GM12878 (cell line): ENCODE results near the gene TP53BP1. TPM values are rescaled to one million over a fixed set of nuclear protein-coding genes. Genes with fewer than 3 reads are reported as not detected.
A peak's percentile ranks its signal among the peaks of the same experiment; 100 is the strongest.

ENCODE experiments used
- ATAC-seq: fragments of 200-7000 bp; cut with Tn5 transposase; 3 replicates; pipeline ENCODE4 v1.9.1; 2020; ENCODE audit warnings: mild to moderate bottlenecking, moderate library complexity
- BruUV-seq: library from RNA; stranded (reverse); fragments of 400-500 nt; replicated peaks from 2 replicates; lab custom pipeline; 2021; lab: Mats Ljungman, UMichigan
- CTCF ChIA-PET: fragments of 300-600 bp; sonication (Branson Sonifier 250); formaldehyde crosslinking; extraction: SDS; loops from one replicate; lab custom pipeline; 2021; ENCODE audit warnings: inconsistent platforms; lab: Yijun Ruan, JAX
- POLR2A ChIA-PET: fragments of 350-600 bp; formaldehyde crosslinking; extraction: SDS; loops from one replicate; lab custom pipeline; 2021; ENCODE audit warnings: inconsistent platforms; lab: Charles Lee
- RAD21 ChIA-PET: fragments of 300-600 bp; sonication (Branson Sonifier 250); formaldehyde crosslinking; loops from one replicate; lab custom pipeline; 2023; ENCODE audit warnings: antibody characterized with exemption; ENCODE audit not compliant: unreplicated experiment; lab: Charles Lee
- SMC1A ChIA-PET: fragments of 300-600 bp; sonication (Branson Sonifier 250); formaldehyde crosslinking; loops from one replicate; lab custom pipeline; 2023; ENCODE audit not compliant: unreplicated experiment, uncharacterized antibody; lab: Charles Lee
- DNase-seq: peaks from one replicate; pipeline ENCODE4 v3.0.0-alpha.2; 2011; ENCODE audit warnings: low read depth, low spot score
- FAIRE-seq: peaks from 3 replicates; lab custom pipeline; 2011; peaks lifted over from hg19 to GRCh38; lab: Jason Lieb, UNC
- H2AFZ ChIP-seq: 2 replicates; pipeline ENCODE4 v1.6.0; 2011; ENCODE audit warnings: low read depth, low read length, control low read depth; ENCODE audit not compliant: control insufficient read depth
- H3K27ac ChIP-seq: 2 replicates; pipeline ENCODE4 v1.5.1; 2011; ENCODE audit warnings: control low read depth; ENCODE audit not compliant: control insufficient read depth, insufficient read depth
- H3K27me3 ChIP-seq, 2 experiments: replicated peaks in 1 of 2; 2 replicates each; pipeline versions ENCODE4 v1.6.0 to v1.6.1; 2011; ENCODE audit warnings: low read length in 1 of 2; ENCODE audit not compliant: control insufficient read depth in 2 of 2, insufficient read depth in 2 of 2
- H3K36me3 ChIP-seq, 2 experiments: 2 replicates each; pipeline ENCODE4 v1.5.1; 2011; ENCODE audit warnings: low read length in 1 of 2; ENCODE audit not compliant: control insufficient read depth in 2 of 2, insufficient read depth in 2 of 2
- H3K4me1 ChIP-seq: 2 replicates; pipeline ENCODE4 v1.6.1; 2011; ENCODE audit warnings: mild to moderate bottlenecking, low read length, moderate library complexity, mixed read lengths; ENCODE audit not compliant: control insufficient read depth, insufficient read depth
- H3K4me2 ChIP-seq: 2 replicates; pipeline ENCODE4 v1.6.0; 2011; ENCODE audit warnings: control low read depth; ENCODE audit not compliant: control insufficient read depth, insufficient read depth
- H3K4me3 ChIP-seq: fragments of 200-600 bp; sonication (generic); 2 replicates; pipeline ENCODE4 v1.5.1; 2016
- H3K79me2 ChIP-seq: 2 replicates; pipeline ENCODE4 v1.6.0; 2011; ENCODE audit warnings: low read length; ENCODE audit not compliant: control insufficient read depth, insufficient read depth
- H3K9ac ChIP-seq: 2 replicates; pipeline ENCODE4 v1.8.0; 2011; ENCODE audit warnings: low read length, control low read depth, mixed read lengths; ENCODE audit not compliant: control insufficient read depth, insufficient read depth
- H3K9me3 ChIP-seq: replicated peaks from 3 replicates; pipeline ENCODE4 v1.5.1; 2011; ENCODE audit warnings: mild to moderate bottlenecking, low read length; ENCODE audit not compliant: control insufficient read depth, insufficient read depth
- H4K20me1 ChIP-seq: 2 replicates; pipeline ENCODE4 v1.6.0; 2011; ENCODE audit not compliant: control insufficient read depth, insufficient read depth
- ATF7 ChIP-seq: fragments of 450-650 bp; IDR thresholded peaks from 2 replicates; pipeline ENCODE4 v1.6.1; 2016; ENCODE audit warnings: low read depth, mild to moderate bottlenecking
- BCL3 ChIP-seq: IDR thresholded peaks from 2 replicates; pipeline ENCODE4 v1.6.1; 2011; ENCODE audit warnings: borderline replicate concordance, low read depth, mild to moderate bottlenecking, moderate library complexity, low read length; ENCODE audit not compliant: insufficient read depth, poor library complexity, severe bottlenecking
- BRCA1 ChIP-seq: IDR thresholded peaks from 2 replicates; pipeline ENCODE4 v1.6.1; 2011; ENCODE audit warnings: low read depth, low read length, improper control_type of control experiment
- DPF2 ChIP-seq: fragments of 450-650 bp; IDR thresholded peaks from 2 replicates; pipeline ENCODE4 v1.6.1; 2017; ENCODE audit warnings: mild to moderate bottlenecking
- KLF5 ChIP-seq: fragments of 450-650 bp; IDR thresholded peaks from 2 replicates; pipeline ENCODE4 v1.6.1; 2014; ENCODE audit warnings: mild to moderate bottlenecking; ENCODE audit not compliant: partially characterized antibody
- MYC ChIP-seq: IDR thresholded peaks from 2 replicates; pipeline ENCODE4 v1.6.1; 2011; ENCODE audit warnings: mild to moderate bottlenecking, low read length, moderate library complexity, inconsistent platforms; ENCODE audit not compliant: insufficient read depth, insufficient replicate concordance, insufficient read length, severe bottlenecking
- NBN ChIP-seq: fragments of 450-650 bp; IDR thresholded peaks from 2 replicates; pipeline ENCODE4 v1.6.1; 2016
- NFXL1 ChIP-seq: fragments of 450-650 bp; IDR thresholded peaks from 2 replicates; pipeline ENCODE4 v1.6.1; 2017; ENCODE audit warnings: antibody characterized with exemption, mild to moderate bottlenecking, borderline replicate concordance
- NFYA ChIP-seq: IDR thresholded peaks from 2 replicates; pipeline ENCODE4 v1.6.1; 2011; ENCODE audit warnings: low read depth, mild to moderate bottlenecking, low read length, improper control_type of control experiment, borderline replicate concordance
- NR2C2 ChIP-seq: IDR thresholded peaks from 2 replicates; pipeline ENCODE4 v1.6.1; 2011; ENCODE audit warnings: borderline replicate concordance, low read depth; ENCODE audit not compliant: control insufficient read depth, insufficient read length
- RAD51 ChIP-seq: fragments of 450-650 bp; IDR thresholded peaks from 2 replicates; pipeline ENCODE4 v1.6.1; 2016; ENCODE audit warnings: moderate library complexity, mild to moderate bottlenecking, inconsistent platforms
- SP1 ChIP-seq: IDR thresholded peaks from one replicate; pipeline ENCODE4 v1.6.1; 2011; ENCODE audit warnings: low read depth, low read length
- STAT1 ChIP-seq: fragments of 450-650 bp; conservative IDR thresholded peaks from 2 replicates; pipeline ENCODE4 v1.6.1; 2014; ENCODE audit warnings: antibody characterized with exemption, mild to moderate bottlenecking
- TCF7 ChIP-seq: IDR thresholded peaks from 2 replicates; pipeline ENCODE4 v1.6.1; 2014; ENCODE audit warnings: antibody characterized with exemption, borderline replicate concordance
- USF1 ChIP-seq: IDR thresholded peaks from 2 replicates; pipeline ENCODE4 v1.6.1; 2011; ENCODE audit warnings: borderline replicate concordance, low read depth, mild to moderate bottlenecking, moderate library complexity, mixed read lengths, low read length; ENCODE audit not compliant: insufficient read depth; ENCODE audit errors: extremely low read length
- ZBTB40 ChIP-seq: fragments of 450-650 bp; IDR thresholded peaks from 2 replicates; pipeline ENCODE4 v1.6.1; 2016; ENCODE audit warnings: mild to moderate bottlenecking, moderate library complexity, borderline replicate concordance
- WGBS: methylation state at CpG from one replicate; pipeline ENCODE4 v1.1.6; 2016; ENCODE audit warnings: low lambda C conversion rate; ENCODE audit not compliant: insufficient replicate concordance, insufficient coverage; ENCODE audit errors: missing lambda C conversion rate; 5-methylcytosine and 5-hydroxymethylcytosine counted together
- in situ Hi-C: fragments of 300-500 bp; cut with MboI; formaldehyde crosslinking; loops from 9 replicates; pipeline ENCODE4 v1.14.3; 2018; ENCODE audit warnings: mixed read lengths
- intact Hi-C: fragments of 100-400 bp; cut with micrococcal nuclease; formaldehyde crosslinking; loops from one replicate; pipeline ENCODE4 v1.14.2; 2022; ENCODE audit not compliant: unreplicated experiment
- polyA plus RNA-seq, 11 experiments: library from polyadenylated mRNA; depleted of rRNA in 4 of 11; unstranded in 6 of 11; stranded (reverse) in 5 of 11; fragments of >200 nt; fragmentation: Nextera tagmentation in 4 of 11; fragmentation: Illumina TruSeq in 1 of 11; extraction: Ambion mirVana in 4 of 11; extraction: Trizol in 1 of 11; gene quantifications; 1 replicate in 1 of 11; 2 replicates in 10 of 11; pipeline versions ENCODE4 v1.2.1 to v1.2.3, GENCODE V29; 2011 to 2016; ENCODE audit warnings: inconsistent platforms in 2 of 11, missing spikeins in 2 of 11, low read depth in 1 of 11
- total RNA-seq, 4 experiments: library from RNA; depleted of rRNA in 3 of 4; stranded (reverse); fragments of >200 nt in 3 of 4; fragmentation: Illumina TruSeq in 1 of 4; extraction: Trizol in 1 of 4; gene quantifications; 2 replicates each; pipeline versions ENCODE4 v1.2.1 to v1.2.3, GENCODE V29; 2013 to 2021

Gene TP53BP1
- total and polyA plus RNA-seq, 10 of the 15 experiments (the other 5 are each of a cell fraction or from before 2014, with no cell fraction given): 6.2 to 50.2 (median 19.3) TPM

GRCh38 chr15:43493703-43494472 lies 932 bp upstream of the TP53BP1 start:
- RAD21 ChIA-PET: interaction anchor here (0.6 to 3.1 kb wide), 3 partner anchors 10 to 76 kb away, joined by 4 to 18 read pairs (median 5); no protein-coding TSS in a partner anchor
- Histone ChIP-seq H3K4me3 (peak overlapping the region; percentile 88; the same call in 1 of the 2 replicates), H2AFZ (peak overlapping the region; percentile 100), H3K27me3 (no peaks in the 10 kb centered on the region), H3K36me3 (peaks cover 0 to 3% of the 10 kb centered on the region in 2 experiments; a peak in 1 of 4 replicates), H3K79me2 (peaks cover 6% of the 10 kb centered on the region), H3K9me3 (no peaks in the 10 kb centered on the region), H3K27ac (no peak overlapping the region), H3K4me2 (peak overlapping the region; percentile 93), H3K9ac (no peak overlapping the region; the same call in 1 of the 2 replicates), H4K20me1 (no peaks in the 10 kb centered on the region), H3K4me1 (peaks cover 3% of the 10 kb centered on the region; the same call in 1 of the 2 replicates)
- in situ Hi-C loops (no loop called here), intact Hi-C loops (no loop called here)
- ATAC-seq (no peak), FAIRE-seq (no peak), DNase-seq (no peak)
- POLR2A ChIA-PET: interaction anchor here (0.5 to 3.9 kb wide), 3 partner anchors 17 to 294 kb away, joined by 4 to 14 read pairs (median 11); no protein-coding TSS in a partner anchor
- CTCF ChIA-PET: interaction anchor here (0.7 to 9.9 kb wide), 7 partner anchors 8 to 409 kb away, joined by 3 to 88 read pairs (median 3); partner anchors contain the start of gene MAP1A
- 59% methylated on average over 7 of the region's 7 CpGs for WGBS
- TF ChIP-seq ZBTB40 (no peak), KLF5 (no peak), TCF7 (no peak), SP1 (no peak), BRCA1 (no peak), NBN (no peak), USF1 (no peak), RAD51 (no peak), STAT1 (no peak), NFXL1 (no peak), NFYA (no peak), BCL3 (no peak), MYC (no peak), DPF2 (no peak), NR2C2 (no peak), ATF7 (no peak)
- no TSS peak for BruUV-seq
- SMC1A ChIA-PET: interaction anchor here (0.8 to 3.4 kb wide), 6 partner anchors 9 to 387 kb away, joined by 3 to 13 read pairs (median 4); no protein-coding TSS in a partner anchor
